ENCODE results near the gene GIPC1. TPM values are rescaled to one million over a fixed set of nuclear protein-coding genes. Genes with fewer than 3 reads are reported as not detected.

GIPC1 gene
- total and polyA plus RNA-seq, 9 of the 15 experiments (the other 6 are each of a cell fraction or from before 2014, with no cell fraction given) = 0.49 to 54.7 (median 24.8) TPM

DNA sequence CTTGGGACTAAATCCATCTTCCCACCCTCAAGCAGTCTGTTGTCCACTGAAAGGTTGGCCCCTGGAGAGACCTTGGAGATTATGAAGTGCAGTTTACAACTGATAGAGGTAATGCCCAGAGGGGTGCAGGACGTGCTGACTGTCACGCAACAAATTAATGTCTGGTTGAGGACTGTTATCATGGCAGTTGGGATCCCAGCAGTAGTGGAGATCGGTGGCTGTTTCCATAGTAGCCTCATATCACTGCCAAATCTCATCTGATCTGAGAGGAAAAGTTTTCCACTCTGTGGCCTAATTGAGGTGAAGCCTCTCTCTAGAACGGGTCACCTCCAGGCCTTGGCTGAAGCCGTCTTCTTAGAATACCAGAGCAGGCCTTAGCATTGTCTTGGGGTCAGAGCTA, 37.5 kb upstream of the GIPC1 start:
- Histone ChIP-seq H3K27me3 (ENCODE audit: control insufficient read depth in 2 of 2, insufficient read depth in 2 of 2, low read length in 2 of 2) (no peaks in the 10 kb centered on the region), H3K4me1 (replicated peaks in 1 of 2; ENCODE audit: control insufficient read depth in 2 of 2, insufficient read depth in 2 of 2, low read length in 2 of 2) (peaks cover 34 to 49% of the 10 kb centered on the region in 2 experiments; a peak in 4 of 5 replicates), H3K4me2 (ENCODE audit: insufficient read depth, low read length) (0 out of 2 replicates have a peak overlapping the region, but pooled peaks have one; percentile 2), H3K9me1 (ENCODE audit: control insufficient read depth, insufficient read depth, low read length) (no peaks in the 10 kb centered on the region), H3K27ac (ENCODE audit: extremely low read depth, low read depth, low read length) (peak overlapping the region; percentile 50; the same call in 1 of the 3 replicates), H3K4me3 (no peak overlapping the region), H3K36me3 (ENCODE audit: control insufficient read depth, insufficient read depth, low read length) (peaks cover 9% of the 10 kb centered on the region; the same call in 2 of the 3 replicates), H3K9ac (ENCODE audit: insufficient read depth in 1 of 2, low read depth in 2 of 2, low read length in 2 of 2) (peak overlapping the region in 1 of 2 experiments; percentile 60; a peak in 1 of 4 replicates), H3K79me2 (ENCODE audit: control insufficient read depth, insufficient read depth, low read length) (peaks cover 73% of the 10 kb centered on the region), H4K20me1 (replicated peaks; ENCODE audit: control insufficient read depth, insufficient read depth, low read length) (peaks cover 14% of the 10 kb centered on the region; the same call in 1 of the 2 replicates), H2AFZ (ENCODE audit: low read depth, low read length) (no peak overlapping the region), H3K9me3 (replicated peaks; ENCODE audit: control insufficient read depth, insufficient read depth, low read depth, low read length) (no peaks in the 10 kb centered on the region)
- TF ChIP-seq XRCC5 (IDR thresholded peaks at IDR 0.05; ENCODE audit: low read depth, low read length) = no peak
- no peak for TF ChIP-seq NR2C2 (CRISPR knock-in tag; IDR thresholded peaks at IDR 0.05)
- 0 out of 2 replicates have a peak, but pooled peaks have one; percentile 11 for TF ChIP-seq NR2C2 (tag; IDR thresholded peaks at IDR 0.05)
- TF ChIP-seq THRAP3 (IDR thresholded peaks at IDR 0.05; ENCODE audit: borderline replicate concordance) = no peak
- no peak for TF ChIP-seq SP1 (CRISPR knock-in tag; IDR thresholded peaks at IDR 0.05)
- TF ChIP-seq NFIX (CRISPR knock-in tag; IDR thresholded peaks at IDR 0.05; ENCODE audit: low read depth) = no peak
- peak; percentile 23 for TF ChIP-seq MEIS2 (IDR thresholded peaks at IDR 0.05; ENCODE audit: partially characterized antibody)
- TF ChIP-seq CBX8 (IDR thresholded peaks at IDR 0.05; ENCODE audit: borderline replicate concordance, extremely low read depth, low read depth, low read length, poor library complexity, severe bottlenecking) = no peak
- no peak for TF ChIP-seq ZNF444 (CRISPR knock-in tag; IDR thresholded peaks at IDR 0.05)
- no peak for TF ChIP-seq TARDBP (IDR thresholded peaks at IDR 0.05)
- TF ChIP-seq, protein P1, sequence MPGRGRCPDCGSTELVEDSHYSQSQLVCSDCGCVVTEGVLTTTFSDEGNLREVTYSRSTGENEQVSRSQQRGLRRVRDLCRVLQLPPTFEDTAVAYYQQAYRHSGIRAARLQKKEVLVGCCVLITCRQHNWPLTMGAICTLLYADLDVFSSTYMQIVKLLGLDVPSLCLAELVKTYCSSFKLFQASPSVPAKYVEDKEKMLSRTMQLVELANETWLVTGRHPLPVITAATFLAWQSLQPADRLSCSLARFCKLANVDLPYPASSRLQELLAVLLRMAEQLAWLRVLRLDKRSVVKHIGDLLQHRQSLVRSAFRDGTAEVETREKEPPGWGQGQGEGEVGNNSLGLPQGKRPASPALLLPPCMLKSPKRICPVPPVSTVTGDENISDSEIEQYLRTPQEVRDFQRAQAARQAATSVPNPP (IDR thresholded peaks at IDR 0.05; ENCODE audit: borderline replicate concordance, insufficient read depth, insufficient read length) = no peak
- TF ChIP-seq LARP7 (IDR thresholded peaks at IDR 0.05) = no peak
- in situ Hi-C loops (cut with MboI) (no loop called here), intact Hi-C loops (cut with micrococcal nuclease) (no loop called here)
- ATAC-seq (no peak), DNase-seq (ENCODE audit: extremely low read depth in 1 of 4, low spot score in 3 of 4) (no peak), FAIRE-seq (no peak)
- POLR2A ChIA-PET = interaction anchor here (0.6 to 1.4 kb wide), 2 partner anchors 9 to 15 kb away, joined by 3 to 5 read pairs; partner anchors contain the start of gene DNAJB1
- CTCF ChIA-PET (ENCODE audit: low intra/inter-chr PET ratio) = no interaction called here
- WGBS (ENCODE audit: insufficient coverage, low coverage, missing lambda C conversion rate) = 22% methylated on average over 5 of the region's 5 CpGs
- no TSS peak for BruUV-seq (replicated peaks)

Measured in K562 (cell line).